Left hindlimb (tissue), 1 donor: ENCODE measurements around the gene TMEM235.
A peak's percentile ranks its signal among the peaks of the same experiment; 100 is the strongest.

Experiments
- DNase-seq: peaks from one replicate; pipeline ENCODE4 v3.0.0-alpha.2; 2018

TMEM235 gene

GRCh38 chr17:78273813-78274212 is 42.4 kb downstream of the TMEM235 start:
- DNase-seq: peak; percentile 15

DNA sequence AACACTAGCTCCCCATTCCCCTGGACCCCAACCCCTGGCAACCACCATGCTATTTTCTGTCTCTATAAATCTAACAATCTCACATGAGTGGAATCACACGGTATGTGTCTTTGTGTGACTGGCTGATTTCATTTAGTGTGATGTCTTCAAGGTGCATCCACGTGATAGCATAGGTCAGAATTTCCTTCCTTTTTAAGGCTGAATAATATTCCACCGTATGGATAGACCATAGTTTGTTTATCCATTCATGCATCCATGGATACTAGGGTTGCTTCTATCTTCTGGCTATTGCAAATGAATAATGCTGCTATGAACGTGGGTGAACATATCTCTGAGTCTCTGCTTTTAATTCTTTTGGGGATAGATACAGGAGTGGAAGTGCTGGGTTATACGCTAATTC is 43.9 kb downstream of the TMEM235 start:
- peak; percentile 2 for DNase-seq

DNA sequence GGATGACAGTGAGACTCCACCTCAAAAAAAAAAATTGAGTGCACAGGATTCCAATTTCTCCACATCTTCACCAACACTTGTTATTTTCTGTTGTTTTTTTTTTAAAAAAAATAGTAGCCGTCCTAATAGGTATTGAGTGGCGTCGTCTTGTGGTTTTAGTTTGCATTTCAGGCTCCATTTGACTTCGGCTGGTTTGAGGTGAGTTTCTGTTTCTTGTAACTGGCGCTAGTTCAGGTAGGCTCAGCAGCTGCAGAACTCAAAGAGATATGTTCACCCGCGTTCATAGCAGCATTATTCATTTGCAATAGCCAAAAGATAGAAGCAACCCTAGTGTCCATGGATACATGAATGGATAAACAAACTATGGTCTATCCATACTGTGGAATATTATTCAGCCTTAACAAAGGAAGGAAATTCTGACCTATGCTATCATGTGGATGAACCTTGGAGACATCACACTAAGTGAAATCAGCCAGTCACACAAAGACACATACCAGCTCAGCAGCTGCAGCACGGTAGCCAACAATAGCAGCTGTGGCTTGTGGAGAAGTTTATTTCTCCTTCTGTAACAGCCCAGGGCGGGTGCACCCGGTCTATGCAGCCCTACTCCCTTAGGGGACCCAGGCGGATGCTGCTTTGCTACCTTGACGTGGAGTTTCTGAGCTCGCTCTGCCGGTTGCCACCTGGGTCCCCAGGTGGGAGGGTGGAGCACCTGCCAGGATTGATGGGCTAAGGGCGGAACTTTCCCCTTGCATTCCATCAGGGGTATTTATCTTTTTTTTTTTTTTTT is 44.9 kb downstream of the TMEM235 start:
- peak; percentile 12 for DNase-seq

DNA sequence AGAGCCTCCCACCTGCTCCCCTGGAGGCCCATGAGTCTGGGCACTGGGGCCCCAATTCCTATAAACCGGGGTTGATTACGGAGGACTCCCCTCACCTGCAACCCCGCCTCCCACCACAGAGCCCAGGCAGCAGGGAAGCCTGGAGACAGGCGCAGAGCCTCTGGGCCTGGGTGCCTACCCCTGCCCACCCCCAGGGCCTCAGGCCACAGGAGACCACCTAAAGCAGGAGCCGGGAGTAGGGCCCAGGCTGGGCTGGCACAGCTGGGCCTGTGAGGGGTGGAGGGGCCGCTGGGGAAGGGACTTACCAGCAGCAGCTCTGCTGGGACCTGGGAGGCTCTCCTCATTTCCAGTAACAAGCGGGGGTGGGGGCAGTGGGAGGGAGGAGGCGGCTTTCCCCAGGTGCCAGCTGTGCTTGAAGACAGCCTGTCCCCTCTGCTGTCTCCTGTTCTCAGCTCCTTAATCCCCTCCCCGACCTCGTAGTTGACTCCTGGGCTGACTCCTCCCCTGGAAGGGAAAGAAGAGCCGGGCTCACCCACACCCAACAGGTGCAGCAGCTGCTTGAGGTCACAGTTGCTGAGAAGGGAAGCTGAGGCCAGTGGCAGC is 46.8 kb downstream of the TMEM235 start:
- peak; percentile 44 for DNase-seq

GRCh38 chr17:78279360-78279990 is 48.0 kb downstream of the TMEM235 start:
- peak; percentile 21 for DNase-seq

GRCh38 chr17:78281249-78281845 is 49.9 kb downstream of the TMEM235 start:
- peak; percentile 12 for DNase-seq

GRCh38 chr17:78284146-78284545 is 52.7 kb downstream of the TMEM235 start:
- DNase-seq: peak; percentile 21

GRCh38 chr17:78289004-78289403 is 57.6 kb downstream of the TMEM235 start:
- DNase-seq: no peak

DNA sequence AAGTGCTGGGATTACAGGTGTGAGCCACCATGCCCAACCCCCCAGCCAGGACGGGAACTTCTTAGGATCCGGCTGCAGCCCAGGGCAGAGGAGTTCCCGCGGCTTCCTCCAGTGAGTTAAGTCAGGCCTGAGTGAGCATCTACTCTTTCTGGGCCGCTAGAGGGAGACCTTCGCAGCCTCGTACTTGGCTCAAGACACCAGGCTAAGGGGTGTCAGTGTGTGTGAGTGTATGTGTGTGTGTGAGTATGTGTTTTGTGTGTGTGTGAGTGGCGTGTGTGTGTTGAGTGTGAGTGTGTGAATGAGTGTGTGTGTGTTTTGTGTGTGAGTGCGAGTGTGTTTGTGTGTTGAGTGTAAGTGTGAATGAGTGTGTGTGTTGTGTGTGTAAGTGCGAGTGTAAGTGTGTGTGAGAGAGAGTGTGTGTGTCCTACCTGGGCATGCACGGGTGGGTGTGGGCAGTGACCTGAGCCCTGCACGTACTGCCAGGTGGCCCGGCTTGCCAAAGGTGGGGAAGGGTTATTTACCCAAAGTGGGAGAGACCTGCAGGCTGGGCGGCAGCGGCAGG is 58.5 kb downstream of the TMEM235 start:
- peak; percentile 83 for DNase-seq
